Erythroblast (primary cell): ENCODE data around the gene ADGRV1.

Source experiments
- GATA1 ChIP-seq: IDR thresholded peaks from 2 replicates; pipeline ENCODE4 v1.6.1; 2011; ENCODE audit warnings: low read depth, mild to moderate bottlenecking, control low read depth, low read length, moderate library complexity
- POLR2A ChIP-seq: IDR thresholded peaks from 2 replicates; pipeline ENCODE4 v1.6.1; 2011; ENCODE audit warnings: mild to moderate bottlenecking, low read length

DNA sequence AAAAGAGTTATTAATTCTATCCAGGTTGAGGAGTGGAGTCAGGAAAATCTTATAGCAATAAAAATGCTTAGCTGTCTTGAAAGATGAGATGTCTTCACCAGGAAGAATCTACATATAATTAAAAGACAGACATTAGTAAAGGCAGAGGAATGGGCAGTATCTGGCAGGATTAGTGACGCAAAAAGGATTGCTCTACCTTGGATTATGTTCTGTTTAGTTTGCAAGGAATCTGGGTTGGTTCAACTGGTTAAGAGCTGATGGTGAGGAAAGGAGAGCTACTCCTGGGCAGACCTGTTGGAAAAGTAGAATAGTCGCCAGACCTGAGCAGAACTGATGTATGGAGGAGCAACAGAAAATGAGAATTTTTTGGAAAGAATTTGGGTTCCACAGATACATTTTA is 318.5 kb downstream of the ADGRV1 start:
- TF ChIP-seq POLR2A (no peak), GATA1 (no peak)
